B cell (primary cell): ENCODE data around the gene SETD1A. TPM values are rescaled to one million over a fixed set of nuclear protein-coding genes. Genes with fewer than 3 reads are reported as not detected.

Source experiments
- ATAC-seq: fragments of 200-7000 bp; cut with Tn5 transposase; one replicate; pipeline ENCODE4 v1.10.0; 2021; ENCODE audit warnings: low read depth, mild to moderate bottlenecking, moderate number of reproducible peaks, moderate library complexity
- CTCF ChIA-PET: fragments of 350-600 bp; sonication (Branson Sonifier 250); formaldehyde crosslinking; loops from one replicate; lab custom pipeline; 2021; ENCODE audit warnings: antibody characterized with exemption, inconsistent platforms; lab: Charles Lee
- POLR2A ChIA-PET: fragments of 350-600 bp; sonication (Branson Sonifier 250); formaldehyde crosslinking; loops from one replicate; lab custom pipeline; 2021; ENCODE audit warnings: antibody characterized with exemption; lab: Charles Lee
- DNase-seq: peaks from one replicate; pipeline ENCODE4 v3.0.0; 2013
- H2AFZ ChIP-seq: 2 replicates; pipeline ENCODE4 v1.6.1; 2012; ENCODE audit warnings: mild to moderate bottlenecking, low read depth, low read length; ENCODE audit not compliant: insufficient read depth, poor library complexity, severe bottlenecking
- H3K27ac ChIP-seq, 2 donors: 1 replicate in 1 of 2; 2 replicates in 1 of 2; pipeline ENCODE4 v1.5.1; 2012 to 2013; ENCODE audit warnings: low read length in 2 of 2, mild to moderate bottlenecking in 2 of 2, moderate library complexity in 1 of 2
- H3K27me3 ChIP-seq, 4 experiments: fragments of 200-600 bp in 1 of 4; sonication (generic) in 1 of 4; replicated peaks in 1 of 4; 1 replicate in 2 of 4; 2 replicates in 2 of 4; pipeline versions ENCODE4 v1.6.1 to v1.7.0; 2013 to 2016; ENCODE audit warnings: low read length in 3 of 4, mild to moderate bottlenecking in 2 of 4, mixed read lengths in 1 of 4, moderate library complexity in 1 of 4; ENCODE audit not compliant: insufficient read depth in 4 of 4, control insufficient read depth in 3 of 4; ENCODE audit errors: control extremely low read depth in 1 of 4
- H3K36me3 ChIP-seq, 2 experiments: replicated peaks in 1 of 2; 1 replicate in 1 of 2; 2 replicates in 1 of 2; pipeline versions ENCODE4 v1.6.1 to v1.7.1; 2013; ENCODE audit warnings: low read length in 1 of 2; ENCODE audit not compliant: insufficient read depth in 2 of 2, control insufficient read depth in 1 of 2; ENCODE audit errors: control extremely low read depth in 1 of 2, extremely low read depth in 1 of 2
- H3K4me1 ChIP-seq, 2 donors: fragments of 200-600 bp in 1 of 2; sonication (generic) in 1 of 2; 1 replicate in 1 of 2; 2 replicates in 1 of 2; pipeline versions ENCODE4 v1.5.1 to v1.6.1; 2013 to 2017; ENCODE audit warnings: low read length in 2 of 2; ENCODE audit not compliant: control insufficient read depth in 2 of 2, insufficient read depth in 2 of 2
- H3K4me2 ChIP-seq: replicated peaks from 2 replicates; pipeline ENCODE3; 2012; ENCODE audit warnings: mild to moderate bottlenecking, low read depth, low read length; ENCODE audit not compliant: poor library complexity, severe bottlenecking
- H3K4me3 ChIP-seq, 5 experiments: fragments of 200-600 bp in 1 of 5; sonication (generic) in 1 of 5; 1 replicate in 3 of 5; 2 replicates in 2 of 5; pipeline versions ENCODE4 v1.5.1 to v1.7.0; 2011 to 2016; ENCODE audit warnings: low read length in 4 of 5, mild to moderate bottlenecking in 4 of 5, low read depth in 2 of 5, control low read depth in 1 of 5, moderate library complexity in 1 of 5; ENCODE audit not compliant: insufficient read depth in 1 of 5; ENCODE audit errors: control extremely low read depth in 1 of 5, extremely low read depth in 1 of 5
- H3K79me2 ChIP-seq: fragments of 200-600 bp; sonication (generic); one replicate; pipeline ENCODE4 v1.6.0; 2016; ENCODE audit warnings: low read length; ENCODE audit not compliant: control insufficient read depth, insufficient read depth
- H3K9ac ChIP-seq: fragments of 200-600 bp; sonication (generic); 2 replicates; pipeline ENCODE4 v1.6.1; 2017; ENCODE audit warnings: mild to moderate bottlenecking, low read length, moderate library complexity
- H3K9me3 ChIP-seq, 3 donors: one replicate each; pipeline versions ENCODE4 v1.6.1 to v1.7.1; 2013; ENCODE audit warnings: low read length in 2 of 3; ENCODE audit not compliant: control insufficient read depth in 2 of 3, insufficient read depth in 1 of 3; ENCODE audit errors: control extremely low read depth in 1 of 3
- H4K20me1 ChIP-seq: 2 replicates; pipeline ENCODE4 v1.6.0; 2012; ENCODE audit warnings: mild to moderate bottlenecking, low read length; ENCODE audit not compliant: insufficient read depth, control insufficient read depth, poor library complexity, severe bottlenecking
- H3K27ac Mint-ChIP-seq: one replicate; pipeline ENCODE4 v1.8.0; 2021; ENCODE audit warnings: mixed read lengths
- H3K27me3 Mint-ChIP-seq: one replicate; pipeline ENCODE4 v1.8.0; 2021; ENCODE audit warnings: mixed read lengths
- H3K4me1 Mint-ChIP-seq: one replicate; pipeline ENCODE4 v1.8.0; 2021; ENCODE audit warnings: mixed read lengths
- H3K4me3 Mint-ChIP-seq: one replicate; pipeline ENCODE4 v1.8.0; 2021; ENCODE audit warnings: mixed read lengths
- H3K9me3 Mint-ChIP-seq: one replicate; pipeline ENCODE4 v1.8.0; 2022; ENCODE audit warnings: mixed read lengths; ENCODE audit not compliant: insufficient read depth
- CTCF ChIP-seq: fragments of 200-600 bp; IDR thresholded peaks from one replicate; pipeline ENCODE4 v1.8.0; 2022; ENCODE audit warnings: antibody characterized with exemption, mild to moderate bottlenecking
- EZH2 ChIP-seq: IDR thresholded peaks from 2 replicates; pipeline ENCODE4 v1.6.1; 2012; ENCODE audit warnings: borderline replicate concordance, low read depth, mild to moderate bottlenecking, moderate library complexity, low read length; ENCODE audit not compliant: insufficient read depth, poor library complexity, severe bottlenecking
- WGBS: methylation state at CpG from one replicate; pipeline ENCODE4 v1.1.5; 2013; ENCODE audit warnings: missing lambda C conversion rate; ENCODE audit not compliant: insufficient coverage; 5-methylcytosine and 5-hydroxymethylcytosine counted together
- intact Hi-C: fragments of 100-400 bp; cut with micrococcal nuclease; formaldehyde crosslinking; loops from one replicate; pipeline ENCODE4 v1.10.0; 2022
- polyA plus RNA-seq: library from polyadenylated mRNA; depleted of rRNA; stranded (reverse); fragments of >200 nt; gene quantifications from 2 replicates; pipeline ENCODE4 v1.2.3, GENCODE V29; 2012
- total RNA-seq, 2 donors: library from RNA; stranded (reverse); fragments of 120-200 nt in 1 of 2; gene quantifications; 1 replicate in 1 of 2; 2 replicates in 1 of 2; pipeline versions ENCODE4 v1.2.3 to v1.2.4, GENCODE V29; 2013 to 2022

SETD1A gene
- total and polyA plus RNA-seq, 2 donors (not counting 1 experiment from before 2014, with no cell fraction given): 11.5 to 39.5 TPM

GRCh38 chr16:30992931-30993816 is 35.6 kb downstream of the SETD1A start:
- peaks cover 9% of the 10 kb centered on the region for H3K4me1 Mint-ChIP-seq
- WGBS: 79% methylated on average over 24 of the region's 29 CpGs
- no peaks in the 10 kb centered on the region for H3K79me2 ChIP-seq

More at GRCh38 chr16:30992931-30993816, 35.6 kb downstream of the SETD1A start:
- intact Hi-C loops: no loop called here
- H3K4me3 ChIP-seq: no peak overlapping the region
- Mint-ChIP-seq H3K27ac (no peak overlapping the region), H3K4me3 (no peak overlapping the region), H3K9me3 (no peaks in the 10 kb centered on the region), H3K27me3 (no peaks in the 10 kb centered on the region)
- DNase-seq: no peak
- H3K4me2 ChIP-seq: no peak overlapping the region
- no peak overlapping the region for H3K9ac ChIP-seq
- TF ChIP-seq CTCF (no peak), EZH2 (no peak)
- no peaks in the 10 kb centered on the region for H3K36me3 ChIP-seq
- no peak overlapping the region for H3K27ac ChIP-seq
- H3K4me1 ChIP-seq: peaks cover 9 to 13% of the 10 kb centered on the region in 2 donors
- H2AFZ ChIP-seq: no peak overlapping the region
- ChIA-PET CTCF (interaction anchor here (1.1 kb wide), 1 partner anchor 149 kb away, joined by 3 read pairs; no protein-coding TSS in a partner anchor), POLR2A (no interaction called here)
- ATAC-seq: no peak
- no peaks in the 10 kb centered on the region for H4K20me1 ChIP-seq
- peaks cover 0 to 7% (median 0%) of the 10 kb centered on the region in 4 experiments for H3K27me3 ChIP-seq
- peaks cover 0 to 5% (median 0%) of the 10 kb centered on the region in 3 donors for H3K9me3 ChIP-seq
